ENCODE measurements around the gene RHOC.

The RHOC gene

DNA sequence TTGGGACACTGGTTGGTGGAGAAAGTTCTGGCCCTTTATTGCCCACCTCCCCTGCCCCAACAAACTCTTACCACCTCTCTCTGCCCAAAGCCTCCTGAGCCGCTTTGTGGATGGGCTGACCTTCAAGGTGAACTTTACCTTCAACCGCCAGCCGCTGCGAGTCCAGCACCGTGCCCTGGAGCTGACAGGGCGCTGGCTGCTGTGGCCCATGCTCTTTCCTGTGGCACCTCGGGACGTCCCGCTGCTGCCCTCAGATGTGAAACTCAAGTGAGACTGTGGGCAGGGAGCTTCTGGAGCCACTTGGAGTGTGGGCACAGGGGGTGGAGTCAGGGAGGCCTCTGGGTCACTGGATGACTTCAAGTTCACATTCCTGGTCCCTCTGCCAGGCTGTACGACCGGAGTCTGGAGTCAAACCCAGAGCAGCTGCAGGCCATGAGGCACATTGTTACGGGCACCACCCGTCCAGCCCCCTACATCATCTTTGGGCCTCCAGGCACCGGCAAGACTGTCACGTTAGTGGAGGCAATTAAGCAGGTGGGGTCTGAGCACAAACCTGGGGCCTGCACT, 12.5 kb downstream of the RHOC start:
- H3K4me3 ChIP-seq (ENCODE audit: low read depth, low read length), result no peak overlapping the region
- TF ChIP-seq, protein P1, sequence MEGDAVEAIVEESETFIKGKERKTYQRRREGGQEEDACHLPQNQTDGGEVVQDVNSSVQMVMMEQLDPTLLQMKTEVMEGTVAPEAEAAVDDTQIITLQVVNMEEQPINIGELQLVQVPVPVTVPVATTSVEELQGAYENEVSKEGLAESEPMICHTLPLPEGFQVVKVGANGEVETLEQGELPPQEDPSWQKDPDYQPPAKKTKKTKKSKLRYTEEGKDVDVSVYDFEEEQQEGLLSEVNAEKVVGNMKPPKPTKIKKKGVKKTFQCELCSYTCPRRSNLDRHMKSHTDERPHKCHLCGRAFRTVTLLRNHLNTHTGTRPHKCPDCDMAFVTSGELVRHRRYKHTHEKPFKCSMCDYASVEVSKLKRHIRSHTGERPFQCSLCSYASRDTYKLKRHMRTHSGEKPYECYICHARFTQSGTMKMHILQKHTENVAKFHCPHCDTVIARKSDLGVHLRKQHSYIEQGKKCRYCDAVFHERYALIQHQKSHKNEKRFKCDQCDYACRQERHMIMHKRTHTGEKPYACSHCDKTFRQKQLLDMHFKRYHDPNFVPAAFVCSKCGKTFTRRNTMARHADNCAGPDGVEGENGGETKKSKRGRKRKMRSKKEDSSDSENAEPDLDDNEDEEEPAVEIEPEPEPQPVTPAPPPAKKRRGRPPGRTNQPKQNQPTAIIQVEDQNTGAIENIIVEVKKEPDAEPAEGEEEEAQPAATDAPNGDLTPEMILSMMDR (IDR thresholded peaks at IDR 0.05; ENCODE audit: borderline replicate concordance, insufficient read depth, low read depth, low read length), result no peak

DNA sequence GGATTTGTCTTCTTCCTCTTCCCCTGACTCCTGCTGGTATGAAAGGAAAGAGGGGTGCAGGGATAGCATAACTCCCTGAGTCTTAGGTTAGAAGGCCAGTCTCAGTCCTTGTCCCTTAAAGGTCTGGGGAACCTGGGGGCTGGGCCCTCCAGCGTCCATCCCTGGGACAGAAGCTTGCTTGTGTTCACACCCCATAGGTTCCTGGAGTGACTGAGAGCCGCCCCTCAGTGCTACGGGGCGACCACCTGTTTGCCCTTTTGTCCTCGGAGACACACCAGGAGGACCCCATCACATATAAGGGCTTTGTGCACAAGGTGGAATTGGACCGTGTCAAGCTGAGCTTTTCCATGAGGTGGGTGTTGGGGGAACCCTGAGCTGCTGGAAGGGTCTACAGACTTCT, 13.1 kb downstream of the RHOC start:
- H3K4me3 ChIP-seq (ENCODE audit: low read depth, low read length), result no peak overlapping the region
- TF ChIP-seq, protein P1 (IDR thresholded peaks at IDR 0.05; ENCODE audit: borderline replicate concordance, insufficient read depth, low read depth, low read length), result no peak

DNA sequence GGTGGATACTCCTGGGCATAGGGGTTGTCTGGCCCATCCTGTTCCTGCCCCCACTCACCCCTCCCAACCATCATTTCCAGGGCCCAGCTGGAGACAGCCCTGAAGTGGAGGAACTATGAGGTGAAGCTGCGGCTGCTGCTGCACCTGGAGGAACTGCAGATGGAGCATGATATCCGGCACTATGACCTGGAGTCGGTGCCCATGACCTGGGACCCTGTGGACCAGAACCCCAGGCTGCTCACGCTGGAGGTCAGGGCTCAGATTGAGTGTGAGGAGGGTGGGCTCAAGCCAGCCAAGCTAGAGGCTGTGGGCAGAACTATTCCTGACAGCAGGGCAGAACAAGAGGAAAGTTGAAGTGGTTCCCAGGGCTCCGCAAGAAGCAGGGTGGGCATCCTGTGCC, 14.2 kb downstream of the RHOC start:
- TF ChIP-seq, protein P1 (IDR thresholded peaks at IDR 0.05; ENCODE audit: borderline replicate concordance, insufficient read depth, low read depth, low read length), result no peak
- H3K4me3 ChIP-seq (ENCODE audit: low read depth, low read length), result no peak overlapping the region

DNA sequence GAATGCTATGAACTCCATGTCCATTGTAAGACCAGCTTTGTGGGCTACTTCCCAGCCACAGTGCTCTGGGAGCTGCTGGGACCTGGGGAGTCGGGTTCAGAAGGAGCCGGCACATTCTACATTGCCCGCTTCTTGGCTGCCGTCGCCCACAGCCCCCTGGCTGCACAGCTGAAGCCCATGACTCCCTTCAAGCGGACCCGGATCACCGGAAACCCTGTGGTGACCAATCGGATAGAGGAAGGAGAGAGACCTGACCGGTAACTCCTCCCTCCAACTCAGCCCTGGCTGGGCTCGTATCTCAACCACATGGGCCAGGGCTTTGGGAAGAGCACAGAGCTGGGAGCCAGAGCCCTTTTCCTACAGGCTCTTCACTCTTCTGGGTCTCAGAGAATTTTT, 17.1 kb downstream of the RHOC start:
- no peak overlapping the region for H3K4me3 ChIP-seq (ENCODE audit: low read depth, low read length)
- TF ChIP-seq, protein P1 (IDR thresholded peaks at IDR 0.05; ENCODE audit: borderline replicate concordance, insufficient read depth, low read depth, low read length), result no peak

DNA sequence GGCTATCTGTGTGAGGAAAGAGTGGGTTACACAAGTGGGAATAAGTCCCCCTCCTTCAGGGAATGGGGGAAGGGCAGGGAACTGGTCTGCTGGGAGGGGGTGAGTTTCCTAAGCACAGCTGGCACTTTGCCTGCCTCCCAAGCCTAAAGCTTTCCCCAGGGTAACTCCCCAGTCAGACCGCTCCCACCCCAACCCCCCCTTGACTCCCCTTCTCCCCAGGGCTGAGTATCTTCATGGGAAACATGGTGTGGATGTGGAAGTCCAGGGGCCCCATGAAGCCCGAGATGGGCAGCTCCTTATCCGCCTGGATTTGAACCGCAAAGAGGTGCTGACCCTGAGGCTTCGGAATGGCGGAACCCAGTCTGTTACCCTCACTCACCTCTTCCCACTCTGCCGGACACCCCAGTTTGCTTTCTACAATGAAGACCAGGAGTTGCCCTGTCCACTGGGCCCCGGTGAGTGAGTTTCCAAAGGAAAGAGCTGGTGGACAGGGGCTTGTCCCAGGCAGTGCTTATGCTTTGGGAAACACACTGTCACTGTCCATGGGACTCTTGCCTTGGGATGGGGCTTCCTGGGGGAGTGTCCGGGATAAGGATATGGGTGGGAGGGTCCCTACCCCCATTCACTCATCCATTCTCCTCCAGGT, 17.6 kb downstream of the RHOC start:
- TF ChIP-seq, protein P1 (IDR thresholded peaks at IDR 0.05; ENCODE audit: borderline replicate concordance, insufficient read depth, low read depth, low read length), result no peak
- no peak overlapping the region for H3K4me3 ChIP-seq (ENCODE audit: low read depth, low read length)

DNA sequence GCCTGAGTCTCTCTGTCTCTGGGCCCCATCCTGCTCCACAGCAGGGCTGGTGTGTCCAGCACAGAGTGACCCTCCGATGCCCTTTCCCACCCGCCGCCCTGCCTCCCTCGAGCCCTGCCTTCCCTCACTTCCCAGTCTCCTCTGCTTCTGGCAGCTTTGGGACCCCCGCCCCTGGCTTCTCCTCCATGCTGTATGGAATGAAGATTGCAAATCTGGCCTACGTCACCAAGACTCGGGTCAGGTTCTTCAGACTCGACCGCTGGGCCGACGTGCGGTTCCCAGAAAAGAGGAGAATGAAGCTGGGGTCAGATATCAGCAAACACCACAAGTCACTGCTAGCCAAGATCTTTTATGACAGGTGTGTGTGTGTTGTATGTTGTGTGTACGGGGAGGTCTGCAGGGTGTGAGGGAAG, 18.1 kb downstream of the RHOC start:
- no peak overlapping the region for H3K4me3 ChIP-seq (ENCODE audit: low read depth, low read length)
- TF ChIP-seq, protein P1 (IDR thresholded peaks at IDR 0.05; ENCODE audit: borderline replicate concordance, insufficient read depth, low read depth, low read length), result no peak

DNA sequence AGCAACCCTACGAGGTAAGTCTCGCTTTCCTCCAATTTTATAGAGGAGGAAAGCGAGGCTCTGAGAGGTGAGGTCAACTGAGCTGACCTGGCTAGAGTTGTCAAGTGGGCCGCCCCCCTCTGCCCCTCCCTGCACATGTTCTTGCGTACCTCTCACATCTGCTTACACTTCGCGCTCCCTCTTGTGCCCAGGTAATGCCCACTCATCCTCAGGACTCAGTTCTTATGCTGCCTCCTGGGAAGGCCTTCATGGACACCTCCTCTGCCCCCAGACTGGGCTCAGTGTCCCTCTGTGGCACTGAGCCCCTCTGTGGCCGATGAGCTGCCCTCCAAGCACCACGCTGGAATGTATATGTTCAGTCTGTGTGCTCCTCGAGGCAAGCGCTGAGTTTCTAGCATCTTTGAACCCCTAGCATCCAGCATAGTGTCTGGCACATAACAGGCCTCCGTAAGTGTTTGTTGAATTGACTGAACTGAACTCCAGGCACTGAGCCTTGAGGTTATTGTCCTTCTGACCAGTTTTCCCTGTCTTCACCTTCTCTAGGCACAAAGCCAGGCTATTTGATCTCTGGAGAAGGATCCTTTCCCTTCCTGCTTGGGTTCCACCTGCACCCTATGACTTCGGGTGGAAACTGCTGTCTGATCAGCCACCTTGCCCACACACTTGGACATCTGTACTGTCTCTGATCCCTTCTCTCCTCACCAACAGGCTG, 19.0 kb downstream of the RHOC start:
- TF ChIP-seq, protein P1 (IDR thresholded peaks at IDR 0.05; ENCODE audit: borderline replicate concordance, insufficient read depth, low read depth, low read length), result no peak
- no peak overlapping the region for H3K4me3 ChIP-seq (ENCODE audit: low read depth, low read length)

All from GM12875 (cell line).